Measurements from ENCODE around the gene CYP24A1. TPM values are rescaled to one million over a fixed set of nuclear protein-coding genes. Genes with fewer than 3 reads are reported as not detected.
"Not testable (repeated sequence)": the region's sequence is repeated elsewhere in the genome, so short reads cannot be mapped to it uniquely, and the experiment has no call there.

Gene CYP24A1
- polyA plus RNA-seq, 1 donor from 2014 or later: 0.12 TPM

DNA sequence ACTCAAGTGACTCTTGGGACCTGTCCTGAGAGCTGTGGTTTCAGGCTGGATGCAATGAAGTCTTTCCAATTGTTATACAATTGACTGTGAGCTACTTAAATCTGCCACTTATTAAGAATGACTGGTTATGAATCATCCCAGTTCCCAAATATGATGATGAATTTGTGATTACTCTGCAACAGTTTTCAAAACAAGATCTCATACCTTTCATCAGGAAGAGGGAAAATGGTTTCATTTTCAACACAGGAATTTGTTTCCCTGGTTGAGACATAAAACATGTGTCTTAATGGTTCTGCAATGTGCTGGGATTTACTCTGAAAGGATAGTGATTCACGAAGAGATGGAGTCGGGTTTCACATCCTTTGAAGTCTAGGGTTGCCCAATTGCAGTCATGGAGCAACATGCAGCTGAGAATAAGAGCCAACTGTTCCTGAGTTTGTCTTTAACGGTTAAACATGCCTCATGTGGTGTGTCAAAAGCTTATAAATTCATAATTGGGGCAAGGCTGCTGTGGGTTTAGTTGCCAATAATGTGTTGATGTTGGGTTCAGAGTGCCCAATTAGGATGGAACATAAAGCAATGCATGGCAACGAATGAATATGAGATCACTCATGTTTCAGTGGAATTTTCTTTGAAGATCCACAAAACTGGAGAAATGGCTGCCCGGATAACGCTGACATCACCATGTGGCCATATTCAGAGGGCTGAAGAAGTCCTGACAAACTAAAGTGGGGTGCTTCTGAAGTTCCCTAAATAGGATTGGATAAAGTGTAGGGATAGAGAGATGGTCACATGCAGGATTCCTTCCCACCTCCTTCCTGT, 41.0 kb downstream of the CYP24A1 start:
- no peak overlapping the region for H3K4me3 ChIP-seq (ENCODE audit: low read length)
- H4K20me1 ChIP-seq (ENCODE audit: insufficient read depth): no peaks in the 10 kb centered on the region
- no peaks in the 10 kb centered on the region for H3F3A ChIP-seq (ENCODE audit: insufficient read depth, low read length, poor library complexity, severe bottlenecking)
- H2AFZ ChIP-seq (ENCODE audit: low read depth, low read length): no peak overlapping the region
- no peak overlapping the region for H3K4me2 ChIP-seq (ENCODE audit: low read length)
- H3K79me2 ChIP-seq (replicated peaks; ENCODE audit: insufficient read depth, low read length): no peaks in the 10 kb centered on the region
- H3K27me3 ChIP-seq (ENCODE audit: insufficient read depth, low read depth, low read length): no peaks in the 10 kb centered on the region
- no peaks in the 10 kb centered on the region for H3K36me3 ChIP-seq (ENCODE audit: insufficient read depth, low read length)
- TF ChIP-seq SMC3 (conservative IDR thresholded peaks at IDR 0.05; ENCODE audit: poor library complexity) (no peak), EZH2 (IDR thresholded peaks at IDR 0.05; ENCODE audit: borderline replicate concordance, insufficient read depth, low read length, poor library complexity, severe bottlenecking) (no peak), RAD21 (conservative IDR thresholded peaks at IDR 0.05) (no peak), EP300 (conservative IDR thresholded peaks at IDR 0.05; ENCODE audit: poor library complexity, severe bottlenecking) (no peak), POLR2AphosphoS5 (IDR thresholded peaks at IDR 0.05) (no peak), MXI1 (conservative IDR thresholded peaks at IDR 0.05; ENCODE audit: poor library complexity, severe bottlenecking) (no peak), TAF1 (IDR thresholded peaks at IDR 0.05; ENCODE audit: low read depth) (no peak)
- TF ChIP-seq, protein P1, sequence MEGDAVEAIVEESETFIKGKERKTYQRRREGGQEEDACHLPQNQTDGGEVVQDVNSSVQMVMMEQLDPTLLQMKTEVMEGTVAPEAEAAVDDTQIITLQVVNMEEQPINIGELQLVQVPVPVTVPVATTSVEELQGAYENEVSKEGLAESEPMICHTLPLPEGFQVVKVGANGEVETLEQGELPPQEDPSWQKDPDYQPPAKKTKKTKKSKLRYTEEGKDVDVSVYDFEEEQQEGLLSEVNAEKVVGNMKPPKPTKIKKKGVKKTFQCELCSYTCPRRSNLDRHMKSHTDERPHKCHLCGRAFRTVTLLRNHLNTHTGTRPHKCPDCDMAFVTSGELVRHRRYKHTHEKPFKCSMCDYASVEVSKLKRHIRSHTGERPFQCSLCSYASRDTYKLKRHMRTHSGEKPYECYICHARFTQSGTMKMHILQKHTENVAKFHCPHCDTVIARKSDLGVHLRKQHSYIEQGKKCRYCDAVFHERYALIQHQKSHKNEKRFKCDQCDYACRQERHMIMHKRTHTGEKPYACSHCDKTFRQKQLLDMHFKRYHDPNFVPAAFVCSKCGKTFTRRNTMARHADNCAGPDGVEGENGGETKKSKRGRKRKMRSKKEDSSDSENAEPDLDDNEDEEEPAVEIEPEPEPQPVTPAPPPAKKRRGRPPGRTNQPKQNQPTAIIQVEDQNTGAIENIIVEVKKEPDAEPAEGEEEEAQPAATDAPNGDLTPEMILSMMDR (IDR thresholded peaks at IDR 0.05; ENCODE audit: poor library complexity, severe bottlenecking): no peak
- TF ChIP-seq, protein P2, sequence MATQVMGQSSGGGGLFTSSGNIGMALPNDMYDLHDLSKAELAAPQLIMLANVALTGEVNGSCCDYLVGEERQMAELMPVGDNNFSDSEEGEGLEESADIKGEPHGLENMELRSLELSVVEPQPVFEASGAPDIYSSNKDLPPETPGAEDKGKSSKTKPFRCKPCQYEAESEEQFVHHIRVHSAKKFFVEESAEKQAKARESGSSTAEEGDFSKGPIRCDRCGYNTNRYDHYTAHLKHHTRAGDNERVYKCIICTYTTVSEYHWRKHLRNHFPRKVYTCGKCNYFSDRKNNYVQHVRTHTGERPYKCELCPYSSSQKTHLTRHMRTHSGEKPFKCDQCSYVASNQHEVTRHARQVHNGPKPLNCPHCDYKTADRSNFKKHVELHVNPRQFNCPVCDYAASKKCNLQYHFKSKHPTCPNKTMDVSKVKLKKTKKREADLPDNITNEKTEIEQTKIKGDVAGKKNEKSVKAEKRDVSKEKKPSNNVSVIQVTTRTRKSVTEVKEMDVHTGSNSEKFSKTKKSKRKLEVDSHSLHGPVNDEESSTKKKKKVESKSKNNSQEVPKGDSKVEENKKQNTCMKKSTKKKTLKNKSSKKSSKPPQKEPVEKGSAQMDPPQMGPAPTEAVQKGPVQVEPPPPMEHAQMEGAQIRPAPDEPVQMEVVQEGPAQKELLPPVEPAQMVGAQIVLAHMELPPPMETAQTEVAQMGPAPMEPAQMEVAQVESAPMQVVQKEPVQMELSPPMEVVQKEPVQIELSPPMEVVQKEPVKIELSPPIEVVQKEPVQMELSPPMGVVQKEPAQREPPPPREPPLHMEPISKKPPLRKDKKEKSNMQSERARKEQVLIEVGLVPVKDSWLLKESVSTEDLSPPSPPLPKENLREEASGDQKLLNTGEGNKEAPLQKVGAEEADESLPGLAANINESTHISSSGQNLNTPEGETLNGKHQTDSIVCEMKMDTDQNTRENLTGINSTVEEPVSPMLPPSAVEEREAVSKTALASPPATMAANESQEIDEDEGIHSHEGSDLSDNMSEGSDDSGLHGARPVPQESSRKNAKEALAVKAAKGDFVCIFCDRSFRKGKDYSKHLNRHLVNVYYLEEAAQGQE (IDR thresholded peaks at IDR 0.05; ENCODE audit: borderline replicate concordance): no peak
- peaks cover 2% of the 10 kb centered on the region for H3K9me3 ChIP-seq (ENCODE audit: low read length)
- H3K9me2 ChIP-seq (ENCODE audit: insufficient read depth, low read length): no peaks in the 10 kb centered on the region
- no peak overlapping the region for H3K27ac ChIP-seq (ENCODE audit: low read length)
- H3K9ac ChIP-seq (ENCODE audit: low read length): no peak overlapping the region

DNA sequence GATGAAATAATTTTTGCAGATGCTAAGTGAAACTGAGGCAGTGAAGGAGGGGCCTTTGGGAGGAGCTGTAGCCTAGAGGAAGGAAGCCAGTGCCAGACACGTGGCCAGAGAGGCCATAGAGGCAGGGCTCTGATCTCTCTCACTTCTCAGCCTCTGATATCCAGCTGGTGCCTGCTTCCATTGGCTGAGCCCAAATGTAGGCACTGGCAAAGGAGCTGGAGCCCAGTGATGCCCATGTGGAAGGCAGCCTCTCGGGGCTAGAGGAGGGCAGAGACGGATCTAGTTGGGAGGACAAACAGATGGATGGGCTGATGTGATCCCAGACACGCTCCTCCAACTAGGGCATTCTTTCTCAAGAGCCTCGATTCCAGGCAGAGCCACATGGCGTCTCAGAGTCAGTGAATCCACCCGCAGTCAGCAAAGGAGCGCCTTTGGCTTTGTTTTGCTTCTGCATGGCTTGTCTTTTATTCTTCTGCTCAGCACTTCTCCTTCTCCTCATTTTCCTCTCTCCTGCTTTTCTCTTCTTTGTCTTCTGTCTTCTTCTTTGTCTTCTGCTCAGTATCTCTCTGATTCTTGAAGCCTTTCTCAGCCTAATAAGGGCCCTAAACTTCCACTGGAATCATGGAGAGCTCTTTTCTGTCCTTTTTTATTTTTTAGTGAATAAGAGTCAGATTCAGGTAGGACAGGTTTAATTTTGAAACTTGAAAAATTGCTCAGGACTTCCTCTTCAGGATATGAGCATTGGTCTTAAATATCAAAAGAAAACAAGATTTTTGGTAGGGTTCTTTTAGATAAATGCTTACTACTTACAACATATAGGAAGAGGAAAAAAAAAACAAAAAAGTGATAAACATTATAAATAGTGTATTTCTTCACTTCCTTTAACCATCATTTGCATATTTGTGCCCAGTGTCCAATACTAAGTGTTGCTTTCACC, 41.8 kb downstream of the CYP24A1 start:
- Histone ChIP-seq H3K4me2 (ENCODE audit: low read length) (no peak overlapping the region), H3K36me3 (ENCODE audit: insufficient read depth, low read length) (no peaks in the 10 kb centered on the region), H3K79me2 (replicated peaks; ENCODE audit: insufficient read depth, low read length) (no peaks in the 10 kb centered on the region), H3K27me3 (ENCODE audit: insufficient read depth, low read depth, low read length) (no peaks in the 10 kb centered on the region), H3K27ac (ENCODE audit: low read length) (no peak overlapping the region), H3F3A (ENCODE audit: insufficient read depth, low read length, poor library complexity, severe bottlenecking) (no peaks in the 10 kb centered on the region), H3K9me3 (ENCODE audit: low read length) (peaks cover 2% of the 10 kb centered on the region), H3K9ac (ENCODE audit: low read length) (no peak overlapping the region), H2AFZ (ENCODE audit: low read depth, low read length) (no peak overlapping the region), H3K9me2 (ENCODE audit: insufficient read depth, low read length) (no peaks in the 10 kb centered on the region), H4K20me1 (ENCODE audit: insufficient read depth) (no peaks in the 10 kb centered on the region), H3K4me3 (ENCODE audit: low read length) (no peak overlapping the region)
- TF ChIP-seq EP300 (conservative IDR thresholded peaks at IDR 0.05; ENCODE audit: poor library complexity, severe bottlenecking) (no peak), SMC3 (conservative IDR thresholded peaks at IDR 0.05; ENCODE audit: poor library complexity) (no peak)

DNA sequence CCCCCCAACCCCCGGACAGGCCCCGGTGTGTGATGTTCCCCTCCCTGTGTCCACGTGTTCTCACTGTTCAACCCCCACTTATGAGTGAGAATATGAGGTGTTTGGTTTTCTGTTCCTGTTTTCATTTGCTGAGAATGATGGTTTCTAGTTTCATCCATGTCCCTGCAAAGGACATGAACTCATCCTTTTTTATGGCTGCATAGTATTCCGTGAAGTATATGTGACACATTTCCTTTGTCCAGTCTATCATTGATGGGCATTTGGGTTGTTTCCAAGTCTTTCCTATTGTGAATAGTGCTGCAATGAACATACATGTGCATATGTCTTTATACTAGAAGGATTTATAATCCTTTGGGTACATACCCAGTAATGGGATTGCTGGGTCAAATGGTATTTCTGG, 42.7 kb downstream of the CYP24A1 start:
- not testable (repeated sequence) for H3K27ac ChIP-seq (ENCODE audit: low read length); H3K9ac ChIP-seq (ENCODE audit: low read length); H4K20me1 ChIP-seq (ENCODE audit: insufficient read depth); H3K27me3 ChIP-seq (ENCODE audit: insufficient read depth, low read depth, low read length); H3K4me3 ChIP-seq (ENCODE audit: low read length); H2AFZ ChIP-seq (ENCODE audit: low read depth, low read length); H3K36me3 ChIP-seq (ENCODE audit: insufficient read depth, low read length); H3K79me2 ChIP-seq (replicated peaks; ENCODE audit: insufficient read depth, low read length); H3K9me2 ChIP-seq (ENCODE audit: insufficient read depth, low read length); H3F3A ChIP-seq (ENCODE audit: insufficient read depth, low read length, poor library complexity, severe bottlenecking); H3K9me3 ChIP-seq (ENCODE audit: low read length); H3K4me2 ChIP-seq (ENCODE audit: low read length)
